NCI-H69 (cell line): ENCODE data around the gene AGO4.
"Not testable (repeated sequence)": the region's sequence is repeated elsewhere in the genome, so short reads cannot be mapped to it uniquely, and the experiment has no call there.

ENCODE experiments used
- DNase-seq: peaks from one replicate; lab custom pipeline; 2025; lab: John Stamatoyannopoulos, UW

AGO4 gene

GRCh38 chr1:35807614-35808449 lies at the start of gene AGO4:
TSS of gene AGO4 (plus strand) at chr1:35808016. CDS start at chr1:35808417, 401 bp downstream.
- peak; percentile 59 for DNase-seq

- DNase-seq = no peak
These were observed 45.7 kb upstream of the AGO4 start for GRCh38 chr1:35762141-35762540.

- no peak for DNase-seq
These were observed 44.6 kb upstream of the AGO4 start for GRCh38 chr1:35763201-35763600.

GRCh38 chr1:35764283-35764682 lies 43.5 kb upstream of the AGO4 start:
- DNase-seq = no peak

- no peak for DNase-seq
These were observed 39.2 kb upstream of the AGO4 start for GRCh38 chr1:35768350-35769187.

- DNase-seq = peak; percentile 88
These were observed 38.5 kb upstream of the AGO4 start for GRCh38 chr1:35769188-35769758.

- no peak for DNase-seq
These were observed 34.1 kb upstream of the AGO4 start for GRCh38 chr1:35773711-35774110.

GRCh38 chr1:35776172-35776571 lies 31.6 kb upstream of the AGO4 start:
- DNase-seq = not testable (repeated sequence)

GRCh38 chr1:35777109-35777508 lies 30.7 kb upstream of the AGO4 start:
- no peak for DNase-seq

GRCh38 chr1:35783055-35783583 lies 24.7 kb upstream of the AGO4 start:
- DNase-seq = no peak

GRCh38 chr1:35784364-35784763 lies 23.5 kb upstream of the AGO4 start:
- not testable (repeated sequence) for DNase-seq

- no peak for DNase-seq
These were observed 19.7 kb upstream of the AGO4 start for GRCh38 chr1:35788139-35788538.

- no peak for DNase-seq
These were observed 17.1 kb upstream of the AGO4 start for GRCh38 chr1:35790670-35791069.

GRCh38 chr1:35795295-35795694 lies 12.5 kb upstream of the AGO4 start:
- no peak for DNase-seq

GRCh38 chr1:35797380-35797779 lies 10.4 kb upstream of the AGO4 start:
- DNase-seq = no peak

GRCh38 chr1:35798019-35798418 lies 9.8 kb upstream of the AGO4 start:
- DNase-seq = not testable (repeated sequence)

- DNase-seq = not testable (repeated sequence)
These were observed 7.5 kb upstream of the AGO4 start for GRCh38 chr1:35800167-35800887.

- peak; percentile 24 for DNase-seq
These were observed 766 bp downstream of the AGO4 start for GRCh38 chr1:35808450-35809113.

- peak; percentile 17 for DNase-seq
These were observed 1.6 kb downstream of the AGO4 start for GRCh38 chr1:35809114-35810095.
